Measurements from ENCODE around the gene RRAGC.

Gene RRAGC

DNA sequence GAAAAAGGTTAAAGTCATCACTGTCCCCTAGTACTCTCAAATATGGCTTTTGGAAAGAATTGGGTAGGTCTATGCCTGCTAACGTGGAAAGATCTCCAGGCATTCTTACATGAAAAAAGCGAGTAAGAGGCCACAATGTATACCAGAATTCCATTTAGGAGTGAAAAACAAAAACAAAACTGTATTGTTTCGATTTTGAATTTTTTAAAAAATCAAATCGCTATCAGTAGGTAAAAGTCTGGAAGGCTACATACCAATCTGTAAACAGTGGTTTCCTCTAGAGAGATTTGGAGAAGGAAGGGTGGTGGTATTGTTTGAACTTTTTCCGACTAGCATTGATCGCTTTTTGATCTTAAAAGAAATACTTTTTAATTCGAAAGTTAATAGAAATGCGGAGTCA lies 55.9 kb downstream of the RRAGC start:
- H3K27me3 ChIP-seq (ENCODE audit: insufficient read depth, low read depth, severe bottlenecking), result no peaks in the 10 kb centered on the region
- no peaks in the 10 kb centered on the region for H3K36me3 ChIP-seq
- DNase-seq, result no peak
- H3K27ac ChIP-seq, result no peak overlapping the region
- H3K9me3 ChIP-seq (ENCODE audit: severe bottlenecking), result no peaks in the 10 kb centered on the region
- H3K4me3 ChIP-seq (ENCODE audit: low read depth, low read length), result no peak overlapping the region
- TF ChIP-seq, protein P1, sequence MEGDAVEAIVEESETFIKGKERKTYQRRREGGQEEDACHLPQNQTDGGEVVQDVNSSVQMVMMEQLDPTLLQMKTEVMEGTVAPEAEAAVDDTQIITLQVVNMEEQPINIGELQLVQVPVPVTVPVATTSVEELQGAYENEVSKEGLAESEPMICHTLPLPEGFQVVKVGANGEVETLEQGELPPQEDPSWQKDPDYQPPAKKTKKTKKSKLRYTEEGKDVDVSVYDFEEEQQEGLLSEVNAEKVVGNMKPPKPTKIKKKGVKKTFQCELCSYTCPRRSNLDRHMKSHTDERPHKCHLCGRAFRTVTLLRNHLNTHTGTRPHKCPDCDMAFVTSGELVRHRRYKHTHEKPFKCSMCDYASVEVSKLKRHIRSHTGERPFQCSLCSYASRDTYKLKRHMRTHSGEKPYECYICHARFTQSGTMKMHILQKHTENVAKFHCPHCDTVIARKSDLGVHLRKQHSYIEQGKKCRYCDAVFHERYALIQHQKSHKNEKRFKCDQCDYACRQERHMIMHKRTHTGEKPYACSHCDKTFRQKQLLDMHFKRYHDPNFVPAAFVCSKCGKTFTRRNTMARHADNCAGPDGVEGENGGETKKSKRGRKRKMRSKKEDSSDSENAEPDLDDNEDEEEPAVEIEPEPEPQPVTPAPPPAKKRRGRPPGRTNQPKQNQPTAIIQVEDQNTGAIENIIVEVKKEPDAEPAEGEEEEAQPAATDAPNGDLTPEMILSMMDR (IDR thresholded peaks at IDR 0.05; ENCODE audit: low read depth, low read length), result no peak

DNA sequence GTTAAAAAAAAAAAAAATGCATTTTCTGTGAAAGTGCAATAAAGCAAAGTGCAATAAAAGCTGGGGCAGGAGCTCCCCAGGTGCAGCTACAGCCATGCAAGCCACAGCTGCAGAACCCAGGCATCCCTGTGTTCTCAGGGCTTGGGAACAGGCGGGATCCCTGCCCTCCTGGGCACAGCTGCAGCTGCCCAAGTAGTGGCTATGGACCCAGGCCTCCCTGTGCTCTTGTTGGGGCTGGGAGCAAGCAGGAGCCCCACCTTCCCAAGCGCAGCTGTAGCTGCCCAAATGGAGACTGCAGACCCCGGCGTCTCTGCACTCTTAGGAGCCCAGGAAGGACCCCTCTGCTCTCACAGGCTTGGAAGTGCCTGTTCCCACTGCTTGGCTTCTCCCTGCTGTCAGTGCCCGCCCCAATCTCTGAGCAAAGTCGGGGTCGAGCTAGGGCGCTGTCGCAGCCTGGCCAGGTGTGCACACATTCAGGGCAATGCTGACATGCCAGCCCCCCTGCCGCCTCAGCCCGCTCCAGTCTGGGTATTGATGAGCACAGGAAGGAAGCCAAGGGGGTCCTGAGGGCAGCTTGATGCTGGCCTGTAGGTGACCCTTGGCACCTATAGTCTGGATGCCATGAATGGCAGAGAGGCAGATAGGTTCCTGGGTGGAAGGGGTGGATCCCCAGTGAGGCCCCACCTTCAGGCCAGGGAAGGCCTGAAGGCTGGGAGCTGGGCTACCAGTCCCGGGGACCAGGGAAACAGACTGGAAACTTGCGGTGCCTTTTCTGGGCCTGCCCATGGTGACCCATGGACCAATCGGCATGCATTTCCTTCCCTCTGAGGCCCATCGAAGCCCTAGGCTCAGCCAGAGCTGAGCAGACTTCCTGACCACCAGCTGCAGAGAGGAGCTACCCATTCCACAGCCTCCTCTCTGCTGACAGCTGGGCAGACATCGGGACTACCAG lies 58.6 kb downstream of the RRAGC start:
- H3K27ac ChIP-seq, result no peak overlapping the region
- no peak for DNase-seq
- no peaks in the 10 kb centered on the region for H3K36me3 ChIP-seq
- no peaks in the 10 kb centered on the region for H3K9me3 ChIP-seq (ENCODE audit: severe bottlenecking)
- H3K27me3 ChIP-seq (ENCODE audit: insufficient read depth, low read depth, severe bottlenecking), result no peaks in the 10 kb centered on the region
- H3K4me3 ChIP-seq (ENCODE audit: low read depth, low read length), result no peak overlapping the region
- TF ChIP-seq, protein P1 (IDR thresholded peaks at IDR 0.05; ENCODE audit: low read depth, low read length), result no peak

DNA sequence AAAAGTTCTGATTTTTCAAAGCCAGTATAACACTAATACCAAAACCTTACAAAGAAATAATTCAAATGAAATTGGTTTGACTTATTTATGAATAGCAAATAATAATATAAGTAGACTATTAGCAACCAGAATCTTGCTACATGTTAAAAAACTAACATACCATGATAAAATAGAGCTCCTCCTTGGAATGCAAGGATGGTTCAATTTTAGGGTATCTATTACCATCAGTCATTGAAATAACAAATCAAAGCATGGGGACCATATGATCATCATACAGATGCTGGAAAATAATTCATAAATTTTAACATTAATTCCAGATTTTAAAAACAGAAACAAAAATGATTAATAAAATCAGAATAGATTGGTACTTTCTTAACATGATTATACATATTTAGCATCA lies 66.3 kb downstream of the RRAGC start:
- TF ChIP-seq, protein P1 (IDR thresholded peaks at IDR 0.05; ENCODE audit: low read depth, low read length), result no peak
- peaks cover 16% of the 10 kb centered on the region for H3K9me3 ChIP-seq (ENCODE audit: severe bottlenecking)
- H3K4me3 ChIP-seq (ENCODE audit: low read depth, low read length), result no peak overlapping the region
- DNase-seq, result no peak
- H3K27me3 ChIP-seq (ENCODE audit: insufficient read depth, low read depth, severe bottlenecking), result no peaks in the 10 kb centered on the region
- no peaks in the 10 kb centered on the region for H3K36me3 ChIP-seq
- no peak overlapping the region for H3K27ac ChIP-seq

DNA sequence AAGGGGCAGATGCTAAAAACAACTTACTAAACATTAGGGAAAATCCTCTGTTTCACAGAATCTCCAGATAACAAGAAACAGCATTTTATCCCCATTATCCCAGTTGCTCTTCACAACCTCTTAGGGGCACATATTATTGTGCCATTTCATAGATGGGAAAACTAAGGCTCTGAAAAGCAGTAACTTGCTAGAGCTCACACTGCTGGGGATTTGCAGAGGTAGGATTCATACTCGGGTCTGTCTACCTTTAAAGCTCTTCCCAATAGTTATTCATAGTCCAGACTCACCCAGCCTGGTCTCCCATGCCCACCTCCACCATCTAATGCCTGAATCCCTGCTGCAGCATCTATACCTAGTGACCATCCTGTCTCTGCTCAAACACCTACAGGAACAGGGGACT lies 67.7 kb downstream of the RRAGC start:
- Histone ChIP-seq H3K27ac (no peak overlapping the region), H3K4me3 (ENCODE audit: low read depth, low read length) (no peak overlapping the region), H3K36me3 (no peaks in the 10 kb centered on the region), H3K9me3 (ENCODE audit: severe bottlenecking) (peaks cover 16% of the 10 kb centered on the region), H3K27me3 (ENCODE audit: insufficient read depth, low read depth, severe bottlenecking) (no peaks in the 10 kb centered on the region)
- DNase-seq, result no peak
- TF ChIP-seq, protein P1 (IDR thresholded peaks at IDR 0.05; ENCODE audit: low read depth, low read length), result no peak

DNA sequence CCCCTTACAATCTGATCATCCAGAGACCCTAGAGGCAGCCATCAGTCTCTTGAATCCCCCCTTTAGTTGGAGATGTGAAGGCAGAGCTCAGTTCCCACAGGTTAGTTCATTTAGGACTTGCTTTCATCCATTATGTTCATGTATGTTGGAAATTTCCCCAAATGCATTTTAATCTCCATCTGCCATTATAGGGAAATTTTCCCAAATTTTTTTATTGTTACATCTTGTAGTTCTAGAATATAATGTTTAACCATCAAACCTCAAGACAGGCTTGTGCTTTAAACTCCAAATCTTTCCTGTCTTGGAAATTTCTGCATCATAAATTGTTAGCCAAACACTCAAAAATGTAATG lies 68.4 kb downstream of the RRAGC start:
- no peak overlapping the region for H3K27ac ChIP-seq
- DNase-seq, result no peak
- H3K4me3 ChIP-seq (ENCODE audit: low read depth, low read length), result no peak overlapping the region
- H3K27me3 ChIP-seq (ENCODE audit: insufficient read depth, low read depth, severe bottlenecking), result no peaks in the 10 kb centered on the region
- no peaks in the 10 kb centered on the region for H3K36me3 ChIP-seq
- TF ChIP-seq, protein P1 (IDR thresholded peaks at IDR 0.05; ENCODE audit: low read depth, low read length), result no peak
- peaks cover 16% of the 10 kb centered on the region for H3K9me3 ChIP-seq (ENCODE audit: severe bottlenecking)

Measured in WERI-Rb-1 (cell line).